ENCODE data around the gene BCAS4.

DNA sequence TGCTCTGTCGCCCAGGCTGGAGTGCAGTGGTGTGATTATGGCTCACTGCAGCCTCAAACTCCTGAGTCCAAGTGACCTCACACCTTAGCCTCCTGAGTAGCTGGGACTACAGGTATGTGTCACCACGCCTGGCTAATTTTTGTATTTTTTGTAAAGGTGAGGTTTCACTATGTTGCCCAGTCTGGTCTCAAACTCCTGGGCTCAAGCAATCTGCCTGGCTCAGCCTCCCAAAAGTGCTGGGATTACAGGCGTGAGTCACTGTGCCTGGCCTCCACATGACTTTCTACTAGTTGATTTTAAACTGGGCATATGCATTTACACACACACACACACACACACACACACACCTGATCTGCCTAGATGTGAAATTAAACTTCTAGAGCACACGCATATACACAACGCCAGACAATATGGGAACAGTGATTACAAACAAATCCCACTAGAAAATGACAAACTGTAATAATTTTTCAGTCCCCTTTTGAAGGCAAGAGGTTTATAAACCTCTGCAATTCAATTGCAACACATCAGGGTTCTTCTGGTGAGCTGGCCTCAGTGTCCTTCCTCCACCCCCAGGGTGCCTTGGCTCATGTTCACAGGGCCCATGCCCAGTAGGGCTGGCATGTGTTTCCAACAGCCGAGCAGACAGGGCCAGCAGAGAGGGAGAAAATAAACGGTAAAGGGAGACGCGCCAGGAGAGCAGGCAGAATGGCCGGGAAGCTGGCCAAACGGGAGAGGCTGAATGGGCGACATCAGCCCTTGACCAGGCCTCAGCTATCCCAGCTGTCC lies 32.2 kb upstream of the BCAS4 start:
- no peak for TF ChIP-seq EZH2 (IDR thresholded peaks at IDR 0.05; ENCODE audit: borderline replicate concordance, low read length)
- TF ChIP-seq, protein P1, sequence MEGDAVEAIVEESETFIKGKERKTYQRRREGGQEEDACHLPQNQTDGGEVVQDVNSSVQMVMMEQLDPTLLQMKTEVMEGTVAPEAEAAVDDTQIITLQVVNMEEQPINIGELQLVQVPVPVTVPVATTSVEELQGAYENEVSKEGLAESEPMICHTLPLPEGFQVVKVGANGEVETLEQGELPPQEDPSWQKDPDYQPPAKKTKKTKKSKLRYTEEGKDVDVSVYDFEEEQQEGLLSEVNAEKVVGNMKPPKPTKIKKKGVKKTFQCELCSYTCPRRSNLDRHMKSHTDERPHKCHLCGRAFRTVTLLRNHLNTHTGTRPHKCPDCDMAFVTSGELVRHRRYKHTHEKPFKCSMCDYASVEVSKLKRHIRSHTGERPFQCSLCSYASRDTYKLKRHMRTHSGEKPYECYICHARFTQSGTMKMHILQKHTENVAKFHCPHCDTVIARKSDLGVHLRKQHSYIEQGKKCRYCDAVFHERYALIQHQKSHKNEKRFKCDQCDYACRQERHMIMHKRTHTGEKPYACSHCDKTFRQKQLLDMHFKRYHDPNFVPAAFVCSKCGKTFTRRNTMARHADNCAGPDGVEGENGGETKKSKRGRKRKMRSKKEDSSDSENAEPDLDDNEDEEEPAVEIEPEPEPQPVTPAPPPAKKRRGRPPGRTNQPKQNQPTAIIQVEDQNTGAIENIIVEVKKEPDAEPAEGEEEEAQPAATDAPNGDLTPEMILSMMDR (conservative IDR thresholded peaks at IDR 0.05 in 1 of 2, IDR thresholded peaks at IDR 0.05 in 1 of 2; ENCODE audit: extremely low read depth in 1 of 2, insufficient read depth in 1 of 2, low read depth in 1 of 2, low read length in 2 of 2) = no peak
